ENCODE results near the gene AGBL4. TPM values are rescaled to one million over a fixed set of nuclear protein-coding genes. Genes with fewer than 3 reads are reported as not detected.
A peak's percentile ranks its signal among the peaks of the same experiment; 100 is the strongest.

Gene AGBL4
- total RNA-seq, 2 donors from 2014 or later, result not detected

GRCh38 chr1:48691429-48692001 is 1332.2 kb downstream of the AGBL4 start:
- DNase-seq (ENCODE audit: low spot score) (no peak), ATAC-seq (ENCODE audit: insufficient number of reproducible peaks, low FRiP score, low read depth) (no peak)
- Histone ChIP-seq H3K27me3 (replicated peaks; ENCODE audit: insufficient read depth) (no peaks in the 10 kb centered on the region), H3K9me3 (no peaks in the 10 kb centered on the region), H3K27ac (no peak overlapping the region), H3K36me3 (no peaks in the 10 kb centered on the region), H3K4me1 (ENCODE audit: control insufficient read depth in 1 of 2, low read depth in 2 of 2) (no peaks in the 10 kb centered on the region), H3K4me3 (no peak overlapping the region)
- TF ChIP-seq CTCF (IDR thresholded peaks at IDR 0.05), result no peak

- Histone ChIP-seq H3K27me3 (replicated peaks; ENCODE audit: insufficient read depth) (no peaks in the 10 kb centered on the region), H3K4me1 (ENCODE audit: control insufficient read depth in 1 of 2, low read depth in 2 of 2) (peaks cover 12 to 17% of the 10 kb centered on the region in 2 donors), H3K4me3 (no peak overlapping the region), H3K9me3 (no peaks in the 10 kb centered on the region), H3K27ac (no peak overlapping the region), H3K36me3 (no peaks in the 10 kb centered on the region)
- TF ChIP-seq CTCF (IDR thresholded peaks at IDR 0.05), result no peak
- DNase-seq (ENCODE audit: low spot score) (no peak), ATAC-seq (ENCODE audit: insufficient number of reproducible peaks, low FRiP score, low read depth) (no peak)
Observed at GRCh38 chr1:48688102-48688760, 1335.5 kb downstream of the AGBL4 start.

GRCh38 chr1:48687282-48688045 is 1336.3 kb downstream of the AGBL4 start:
- Histone ChIP-seq H3K27ac (no peak overlapping the region), H3K9me3 (no peaks in the 10 kb centered on the region), H3K27me3 (replicated peaks; ENCODE audit: insufficient read depth) (no peaks in the 10 kb centered on the region), H3K4me3 (no peak overlapping the region), H3K4me1 (ENCODE audit: control insufficient read depth in 1 of 2, low read depth in 2 of 2) (peaks cover 13 to 25% of the 10 kb centered on the region in 2 donors), H3K36me3 (no peaks in the 10 kb centered on the region)
- ATAC-seq (ENCODE audit: insufficient number of reproducible peaks, low FRiP score, low read depth), result no peak
- no peak for DNase-seq (ENCODE audit: low spot score)
- TF ChIP-seq CTCF (IDR thresholded peaks at IDR 0.05), result no peak

GRCh38 chr1:48686159-48686558 is 1337.6 kb downstream of the AGBL4 start:
- TF ChIP-seq CTCF (IDR thresholded peaks at IDR 0.05), result no peak
- DNase-seq (ENCODE audit: low spot score) (no peak), ATAC-seq (ENCODE audit: insufficient number of reproducible peaks, low FRiP score, low read depth) (no peak)
- Histone ChIP-seq H3K36me3 (no peaks in the 10 kb centered on the region), H3K4me3 (no peak overlapping the region), H3K9me3 (no peaks in the 10 kb centered on the region), H3K27me3 (replicated peaks; ENCODE audit: insufficient read depth) (no peaks in the 10 kb centered on the region), H3K27ac (no peak overlapping the region), H3K4me1 (ENCODE audit: control insufficient read depth in 1 of 2, low read depth in 2 of 2) (peaks cover 13 to 38% of the 10 kb centered on the region in 2 donors)

- Histone ChIP-seq H3K27me3 (replicated peaks; ENCODE audit: insufficient read depth) (no peaks in the 10 kb centered on the region), H3K27ac (peak overlapping the region; percentile 70 to 84), H3K4me3 (peak overlapping the region; percentile 4), H3K36me3 (no peaks in the 10 kb centered on the region), H3K4me1 (ENCODE audit: control insufficient read depth in 1 of 2, low read depth in 2 of 2) (peaks cover 13 to 56% of the 10 kb centered on the region in 2 donors), H3K9me3 (no peaks in the 10 kb centered on the region)
- no peak for TF ChIP-seq CTCF (IDR thresholded peaks at IDR 0.05)
- DNase-seq (ENCODE audit: low spot score), result no peak
- ATAC-seq (ENCODE audit: insufficient number of reproducible peaks, low FRiP score, low read depth), result no peak
Observed at GRCh38 chr1:48684381-48684780, 1339.4 kb downstream of the AGBL4 start.
